Muscle layer of colon (tissue), 2 donors: ENCODE data around the gene CFAP99.
"Not testable (repeated sequence)": the region's sequence is repeated elsewhere in the genome, so short reads cannot be mapped to it uniquely, and the experiment has no call there.

Experiments used
- H3K27ac ChIP-seq: one replicate; pipeline ENCODE4 v1.7.0; 2013; ENCODE audit warnings: low read depth, mild to moderate bottlenecking, low read length, moderate library complexity
- H3K27me3 ChIP-seq, 2 donors: one replicate each; pipeline ENCODE4 v1.7.0; 2013; ENCODE audit warnings: low read length in 2 of 2, mild to moderate bottlenecking in 2 of 2; ENCODE audit not compliant: insufficient read depth in 2 of 2, control insufficient read depth in 1 of 2
- H3K36me3 ChIP-seq: one replicate; pipeline ENCODE4 v1.7.0; 2013; ENCODE audit warnings: mild to moderate bottlenecking, low read length; ENCODE audit not compliant: insufficient read depth
- H3K4me1 ChIP-seq: one replicate; pipeline ENCODE4 v1.7.0; 2013; ENCODE audit warnings: mild to moderate bottlenecking, low read length; ENCODE audit not compliant: insufficient read depth
- H3K4me3 ChIP-seq, 2 donors: one replicate each; pipeline ENCODE4 v1.7.0; 2013; ENCODE audit warnings: low read length in 2 of 2, low read depth in 1 of 2, mild to moderate bottlenecking in 1 of 2, moderate library complexity in 1 of 2
- H3K9ac ChIP-seq: one replicate; pipeline ENCODE4 v1.7.0; 2013; ENCODE audit warnings: low read length
- H3K9me3 ChIP-seq: one replicate; pipeline ENCODE4 v1.7.0; 2013; ENCODE audit warnings: mild to moderate bottlenecking, low read length
- donor health status: abdominal sarcoma.
- donor health status: Adenocarcinoma of cecum.

Gene CFAP99

GRCh38 chr4:2458546-2459491 is 40.1 kb downstream of the CFAP99 start:
- Histone ChIP-seq H3K4me1 (no peaks in the 10 kb centered on the region), H3K36me3 (no peaks in the 10 kb centered on the region), H3K27me3 (peaks cover 0 to 13% of the 10 kb centered on the region in 2 donors), H3K9ac (no peak overlapping the region), H3K9me3 (no peaks in the 10 kb centered on the region), H3K4me3 (no peak overlapping the region), H3K27ac (no peak overlapping the region)

- Histone ChIP-seq H3K4me3 (no peak overlapping the region), H3K27ac (no peak overlapping the region), H3K27me3 (peaks cover 0 to 13% of the 10 kb centered on the region in 2 donors), H3K4me1 (no peaks in the 10 kb centered on the region), H3K9me3 (no peaks in the 10 kb centered on the region), H3K36me3 (no peaks in the 10 kb centered on the region), H3K9ac (no peak overlapping the region)
Observed at GRCh38 chr4:2459589-2460349, 41.0 kb downstream of the CFAP99 start.

DNA sequence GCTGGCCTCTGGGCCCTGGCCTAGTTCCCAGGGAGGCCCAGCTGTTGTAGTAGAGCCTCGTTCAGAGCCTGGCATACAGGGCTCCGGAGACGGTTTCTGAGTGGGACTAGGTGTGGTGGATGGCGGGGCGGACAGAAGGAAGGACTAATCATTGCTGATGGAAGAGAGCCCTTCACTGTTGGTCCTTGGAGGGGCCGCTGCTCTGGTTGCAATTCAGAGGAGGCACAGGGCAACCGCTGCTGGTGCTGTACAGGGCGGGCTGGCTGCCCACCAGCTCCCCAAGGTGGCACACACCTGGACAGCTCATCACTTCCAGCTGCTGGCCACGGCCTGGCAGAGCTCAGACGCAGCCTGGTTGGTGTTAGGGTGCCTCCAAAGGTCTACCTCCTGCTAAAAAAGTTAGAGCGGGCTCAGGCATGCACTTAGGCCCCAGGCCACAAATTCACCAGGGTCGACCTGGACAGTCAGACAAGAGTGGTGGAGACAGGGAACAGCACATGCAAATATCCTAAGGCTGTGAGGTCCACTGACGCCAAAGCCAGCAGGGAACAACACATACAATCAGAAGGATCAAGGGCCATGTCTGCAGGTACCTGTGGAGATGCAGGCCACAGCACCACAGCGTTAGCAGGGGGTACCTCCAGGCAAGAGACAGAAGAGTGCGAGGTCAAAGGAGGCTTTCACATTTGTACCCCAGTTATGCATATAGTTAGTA is 42.6 kb downstream of the CFAP99 start:
- H3K4me3 ChIP-seq = no peak overlapping the region
- no peaks in the 10 kb centered on the region for H3K9me3 ChIP-seq
- no peaks in the 10 kb centered on the region for H3K4me1 ChIP-seq
- H3K27ac ChIP-seq = no peak overlapping the region
- peaks cover 0 to 13% of the 10 kb centered on the region in 2 donors for H3K27me3 ChIP-seq
- no peaks in the 10 kb centered on the region for H3K36me3 ChIP-seq
- H3K9ac ChIP-seq = no peak overlapping the region

DNA sequence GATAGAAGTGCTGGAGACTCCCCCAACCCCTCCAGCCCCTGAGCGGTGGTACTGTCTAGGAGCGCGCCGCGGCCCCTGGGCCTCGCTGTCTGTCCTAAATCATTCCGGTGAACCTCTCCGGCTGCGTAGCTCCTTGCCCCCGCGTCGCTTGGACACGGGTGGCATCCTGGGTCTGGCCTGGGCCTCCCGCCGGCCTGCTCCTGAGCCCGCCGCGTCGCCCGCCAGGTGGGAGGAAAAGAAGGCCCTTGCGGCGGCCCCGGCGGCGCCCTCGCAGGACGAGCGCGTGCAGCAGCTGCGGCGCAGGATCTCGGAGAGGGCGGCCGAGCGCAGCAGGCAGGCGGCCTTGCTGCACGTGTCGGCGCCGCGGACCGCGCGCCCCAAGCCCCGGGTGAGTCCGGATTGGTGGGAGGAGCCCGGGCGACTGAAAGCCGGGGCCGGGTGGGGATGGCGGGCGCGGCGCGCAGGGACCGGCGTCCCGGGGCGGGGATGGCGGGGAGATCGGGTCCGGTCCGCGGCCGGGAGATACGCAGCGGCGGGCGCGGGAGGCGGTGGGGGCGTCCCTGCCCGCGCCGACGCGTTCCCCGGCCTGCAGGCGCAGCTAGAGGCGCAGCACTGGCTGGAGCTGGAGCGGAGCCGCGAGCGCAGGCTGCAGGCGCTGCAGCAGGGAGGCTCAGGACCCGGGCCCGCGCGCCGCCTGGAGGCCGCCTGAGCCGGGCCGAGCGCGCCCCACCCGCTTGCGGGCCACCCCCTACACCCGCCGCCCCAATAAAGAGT is 43.6 kb downstream of the CFAP99 start:
- Histone ChIP-seq H3K4me3 (peak overlapping the region; percentile 38 to 56), H3K27me3 (peaks cover 0 to 13% of the 10 kb centered on the region in 2 donors), H3K36me3 (no peaks in the 10 kb centered on the region), H3K4me1 (no peaks in the 10 kb centered on the region), H3K9ac (no peak overlapping the region), H3K9me3 (no peaks in the 10 kb centered on the region), H3K27ac (peak overlapping the region; percentile 34)

GRCh38 chr4:2462992-2463762 is 44.4 kb downstream of the CFAP99 start:
- Histone ChIP-seq H3K4me3 (peak overlapping the region; percentile 38 to 56), H3K36me3 (no peaks in the 10 kb centered on the region), H3K27me3 (peaks cover 0 to 8% of the 10 kb centered on the region in 2 donors), H3K9me3 (no peaks in the 10 kb centered on the region), H3K4me1 (peaks cover 6% of the 10 kb centered on the region), H3K27ac (no peak overlapping the region), H3K9ac (no peak overlapping the region)

- Histone ChIP-seq H3K4me3 (no peak overlapping the region), H3K9me3 (no peaks in the 10 kb centered on the region), H3K36me3 (no peaks in the 10 kb centered on the region), H3K4me1 (peaks cover 9% of the 10 kb centered on the region), H3K27me3 (no peaks in the 10 kb centered on the region), H3K27ac (no peak overlapping the region), H3K9ac (no peak overlapping the region)
Observed at GRCh38 chr4:2465032-2465431, 46.3 kb downstream of the CFAP99 start.

DNA sequence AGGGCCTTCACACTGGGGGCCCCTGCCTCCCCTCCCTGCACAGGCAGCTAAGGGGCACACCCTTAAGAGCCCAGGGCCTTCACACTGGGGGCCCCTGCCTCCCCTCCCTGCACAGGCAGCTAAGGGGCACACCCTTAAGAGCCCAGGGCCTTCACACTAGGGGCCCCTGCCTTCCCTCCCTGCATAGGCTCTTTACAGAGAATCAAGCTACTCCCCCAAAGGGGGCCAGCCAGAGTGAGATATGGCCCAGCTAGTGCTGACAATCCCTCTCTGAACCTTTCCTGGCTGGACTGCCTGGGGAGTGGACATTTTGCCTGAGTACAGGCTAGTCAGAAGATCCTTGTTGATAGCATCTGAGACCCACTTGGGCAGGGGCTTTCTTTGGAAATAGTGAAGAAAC is 46.8 kb downstream of the CFAP99 start:
- H3K4me1 ChIP-seq = peaks cover 14% of the 10 kb centered on the region

DNA sequence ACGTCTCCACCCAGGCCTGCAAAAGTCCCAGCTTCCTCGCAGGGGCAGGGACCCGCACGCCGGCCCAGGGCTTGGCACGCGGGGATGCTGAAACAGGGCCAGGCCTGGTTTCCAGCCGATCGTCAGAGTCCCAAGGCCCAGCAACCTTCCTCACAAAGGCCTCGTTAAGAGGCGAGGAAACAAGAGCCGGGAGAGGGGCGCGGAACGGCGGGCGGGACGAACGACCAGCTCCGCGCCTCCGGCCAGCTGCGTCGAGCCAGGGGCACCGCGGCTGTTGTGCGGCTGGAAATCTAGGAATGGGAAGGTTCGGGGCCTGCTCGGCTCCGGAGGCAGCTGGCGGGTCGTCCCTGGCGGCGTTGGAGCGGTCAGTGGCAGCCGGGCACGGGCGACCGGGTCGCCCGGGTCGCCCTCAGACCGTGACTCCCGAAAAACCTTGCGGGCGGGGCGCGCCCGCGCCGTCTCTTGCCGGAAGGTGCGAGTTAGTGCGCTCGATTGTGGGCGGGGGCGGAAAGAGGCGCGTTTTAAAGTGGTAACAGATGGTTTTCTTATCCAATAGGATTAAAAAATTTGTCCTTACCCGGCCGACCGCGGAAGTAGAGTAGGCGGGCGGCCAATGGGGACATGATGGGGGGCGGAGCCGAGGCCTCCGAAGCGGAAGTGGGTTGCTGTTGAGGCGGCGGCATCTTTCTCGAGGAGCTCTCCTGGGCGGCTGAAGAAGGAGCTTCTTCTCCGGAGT is 49.9 kb downstream of the CFAP99 start, which contains the start of gene RNF4:
RNF4 (plus strand) TSS at position 651 of the 736 bp plus-strand sequence. CDS start 21,388 bp downstream, outside the sequence.
- Histone ChIP-seq H3K4me3 (peak within 1 kb of the TSS; percentile 93 to 94), H3K27ac (peak within 1 kb of the TSS; percentile 95), H3K9me3 (no peaks in the 10 kb centered on the region), H3K9ac (peak within 1 kb of the TSS; percentile 81), H3K36me3 (peaks cover 12% of the 10 kb centered on the region), H3K4me1 (peaks cover 20% of the 10 kb centered on the region), H3K27me3 (no peaks in the 10 kb centered on the region)

More for the DNA sequence above, 46.8 kb downstream of the CFAP99 start:
- H3K4me3 ChIP-seq, H3K9ac ChIP-seq, H3K9me3 ChIP-seq, H3K27me3 ChIP-seq, H3K36me3 ChIP-seq, H3K27ac ChIP-seq: not testable (repeated sequence)

DNA sequence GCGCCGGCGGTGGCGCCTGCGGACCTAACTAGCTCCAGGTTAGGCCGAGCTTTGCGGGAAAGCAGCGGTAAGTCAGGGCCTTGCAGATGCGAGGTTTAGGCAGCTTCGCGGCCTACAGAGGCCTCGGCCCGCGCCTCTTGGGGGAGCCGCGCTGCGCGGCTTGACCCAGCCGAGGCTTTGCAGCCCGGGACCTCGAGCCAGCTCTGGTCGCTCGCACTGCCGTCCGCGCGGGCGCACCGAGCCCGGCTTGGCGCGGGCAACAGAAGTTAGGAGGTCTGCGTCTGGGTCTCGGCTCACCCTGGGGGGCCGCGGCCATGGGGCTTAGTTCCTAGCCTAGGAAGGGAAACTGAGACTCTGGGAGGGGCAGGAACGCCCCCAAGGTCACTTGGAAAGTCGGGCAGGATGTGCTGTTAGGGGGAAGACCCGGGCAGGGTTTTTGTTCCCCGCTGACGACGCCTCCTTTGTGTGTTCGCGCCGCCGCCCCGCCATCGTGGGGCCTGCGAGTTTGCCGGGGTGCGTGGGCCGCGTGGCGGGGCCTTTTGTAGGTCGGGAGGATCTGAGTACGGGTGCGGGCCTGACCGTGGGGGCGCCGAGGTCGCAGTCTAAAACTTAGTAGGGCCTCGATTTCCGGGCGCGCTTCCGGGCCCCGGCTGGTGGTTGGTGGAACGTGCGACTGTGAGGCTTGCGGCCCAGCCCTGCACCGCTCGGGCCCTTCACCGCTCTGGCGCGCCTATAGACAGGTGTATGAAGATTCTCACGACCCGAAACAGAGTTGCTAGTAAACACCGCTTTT is 50.6 kb downstream of the CFAP99 start:
- Histone ChIP-seq H3K4me3 (peak overlapping the region; percentile 93 to 94), H3K36me3 (peaks cover 12% of the 10 kb centered on the region), H3K27me3 (no peaks in the 10 kb centered on the region), H3K27ac (peak overlapping the region; percentile 89), H3K9me3 (no peaks in the 10 kb centered on the region), H3K4me1 (peaks cover 20% of the 10 kb centered on the region), H3K9ac (peak overlapping the region; percentile 81)
